Kidney (tissue), 14 donors: ENCODE measurements around the gene PTPRM. TPM values are rescaled to one million over a fixed set of nuclear protein-coding genes. Genes with fewer than 3 reads are reported as not detected.

ENCODE experiments used
- DNase-seq, 5 donors: peaks; one replicate each; pipeline ENCODE4 v3.0.0-alpha.2; 2013 to 2020
- FAIRE-seq: peaks from 2 replicates; lab custom pipeline; 2012; peaks lifted over from hg19 to GRCh38; lab: Jason Lieb, UNC
- H3K27ac ChIP-seq, 2 donors: one replicate each; pipeline ENCODE4 v1.7.0; 2013; ENCODE audit warnings: low read depth in 2 of 2, low read length in 2 of 2, inconsistent platforms in 1 of 2
- H3K27me3 ChIP-seq: one replicate; pipeline ENCODE4 v1.7.1; 2013; ENCODE audit warnings: low read length, inconsistent platforms; ENCODE audit not compliant: control insufficient read depth, insufficient read depth
- H3K36me3 ChIP-seq, 3 donors: one replicate each; pipeline versions ENCODE4 v1.7.0 to v1.7.1; 2013; ENCODE audit warnings: low read length in 3 of 3, control low read depth in 1 of 3, inconsistent platforms in 1 of 3; ENCODE audit not compliant: insufficient read depth in 3 of 3, control insufficient read depth in 2 of 3
- H3K4me1 ChIP-seq, 3 donors: one replicate each; pipeline versions ENCODE4 v1.7.0 to v1.7.1; 2013; ENCODE audit warnings: low read length in 3 of 3, inconsistent platforms in 1 of 3, low read depth in 1 of 3; ENCODE audit not compliant: control insufficient read depth in 2 of 3, insufficient read depth in 2 of 3
- H3K4me3 ChIP-seq, 3 donors: one replicate each; pipeline versions ENCODE4 v1.7.0 to v1.8.1; 2013; ENCODE audit warnings: low read length in 3 of 3, control low read depth in 1 of 3, inconsistent platforms in 1 of 3
- H3K9ac ChIP-seq, 3 donors: one replicate each; pipeline versions ENCODE4 v1.7.0 to v1.7.1; 2013; ENCODE audit warnings: low read length in 3 of 3, control low read depth in 1 of 3, inconsistent platforms in 1 of 3
- H3K9me3 ChIP-seq, 3 donors: one replicate each; pipeline versions ENCODE4 v1.7.0 to v1.7.1; 2013; ENCODE audit warnings: low read length in 3 of 3, control low read depth in 1 of 3, inconsistent platforms in 1 of 3; ENCODE audit not compliant: control insufficient read depth in 2 of 3, insufficient read depth in 1 of 3
- intact Hi-C: fragments of 100-400 bp; cut with DNase I; formaldehyde crosslinking; loops from one replicate; pipeline ENCODE4 v1.11.1; 2022
- polyA plus RNA-seq: library from polyadenylated mRNA; stranded (reverse); fragments of 350-450 nt; fragmentation: Illumina TruSeq; extraction: RNeasy Lipid Tissue Mini Kit (QIAGEN cat#74804); gene quantifications from one replicate; pipeline ENCODE4 v1.2.3, GENCODE V29; 2014; ENCODE audit warnings: low read depth, low replicate concordance; ENCODE audit not compliant: insufficient read depth
- total RNA-seq: library from RNA; stranded (reverse); fragmentation: NEBNext Ultra II Directional; extraction: Animal tissue kit (Norgen Biotek cat#: 25700); gene quantifications from one replicate; pipeline ENCODE4 v1.2.1, GENCODE V29; 2021
- TF ChIP-seq, protein P1 (sequence below): IDR thresholded peaks from 3 replicates; pipeline ENCODE4 v1.5.1; 2012; ENCODE audit warnings: mild to moderate bottlenecking, moderate library complexity, borderline replicate concordance; ENCODE audit not compliant: insufficient read depth; ENCODE audit errors: extremely low read depth
- donor health status: control.
- donor health status: control.
- donor health status: control.
- donor health status: control.
- donor health status: control.
- donor health status: DM: yes; HTN: yes; CAD: no.
- donor health status: Normal renal cell carcinoma (clear cell type).

Gene PTPRM
- total and polyA plus RNA-seq, 2 donors from 2014 or later, result 52.4 to 98.9 TPM

DNA sequence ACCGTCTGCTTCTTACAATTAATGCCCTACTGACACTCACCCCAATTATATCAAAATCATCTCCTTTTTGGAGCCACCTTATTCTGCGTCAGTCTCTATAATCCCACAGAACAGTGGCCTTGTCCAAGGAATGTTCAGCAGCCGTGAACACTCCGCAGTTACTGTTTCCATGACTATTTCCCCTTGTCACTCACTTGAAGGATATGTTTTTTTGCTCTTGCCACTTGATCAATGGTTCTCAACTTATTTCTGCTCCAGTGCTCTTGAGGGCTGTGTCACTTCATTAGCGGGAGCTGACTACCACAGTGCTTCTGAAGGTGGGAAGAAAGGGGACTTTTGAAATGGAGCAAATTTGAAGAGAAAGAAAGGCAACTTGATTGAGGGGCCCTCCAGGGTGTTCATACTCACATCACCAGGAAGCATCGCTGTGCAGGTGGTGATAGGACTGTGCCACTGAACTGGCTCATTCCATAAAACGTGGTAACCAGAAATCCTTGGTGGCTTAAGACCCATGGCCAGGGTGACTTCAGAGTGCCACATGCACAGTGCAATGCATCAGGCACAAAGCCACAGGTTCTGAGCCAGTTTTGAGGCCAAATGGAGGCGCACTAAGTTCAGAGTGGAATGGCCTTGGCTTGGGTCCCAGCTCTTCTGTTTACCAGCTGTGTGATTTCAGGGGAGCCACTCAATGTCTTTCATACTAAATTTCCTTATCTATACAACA is 721.5 kb downstream of the PTPRM start:
- Histone ChIP-seq H3K36me3 (no peaks in the 10 kb centered on the region), H3K27me3 (no peaks in the 10 kb centered on the region), H3K27ac (no peak overlapping the region), H3K9me3 (no peaks in the 10 kb centered on the region), H3K4me3 (no peak overlapping the region), H3K4me1 (no peaks in the 10 kb centered on the region), H3K9ac (no peak overlapping the region)
- TF ChIP-seq, protein P1, sequence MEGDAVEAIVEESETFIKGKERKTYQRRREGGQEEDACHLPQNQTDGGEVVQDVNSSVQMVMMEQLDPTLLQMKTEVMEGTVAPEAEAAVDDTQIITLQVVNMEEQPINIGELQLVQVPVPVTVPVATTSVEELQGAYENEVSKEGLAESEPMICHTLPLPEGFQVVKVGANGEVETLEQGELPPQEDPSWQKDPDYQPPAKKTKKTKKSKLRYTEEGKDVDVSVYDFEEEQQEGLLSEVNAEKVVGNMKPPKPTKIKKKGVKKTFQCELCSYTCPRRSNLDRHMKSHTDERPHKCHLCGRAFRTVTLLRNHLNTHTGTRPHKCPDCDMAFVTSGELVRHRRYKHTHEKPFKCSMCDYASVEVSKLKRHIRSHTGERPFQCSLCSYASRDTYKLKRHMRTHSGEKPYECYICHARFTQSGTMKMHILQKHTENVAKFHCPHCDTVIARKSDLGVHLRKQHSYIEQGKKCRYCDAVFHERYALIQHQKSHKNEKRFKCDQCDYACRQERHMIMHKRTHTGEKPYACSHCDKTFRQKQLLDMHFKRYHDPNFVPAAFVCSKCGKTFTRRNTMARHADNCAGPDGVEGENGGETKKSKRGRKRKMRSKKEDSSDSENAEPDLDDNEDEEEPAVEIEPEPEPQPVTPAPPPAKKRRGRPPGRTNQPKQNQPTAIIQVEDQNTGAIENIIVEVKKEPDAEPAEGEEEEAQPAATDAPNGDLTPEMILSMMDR, result no peak
- intact Hi-C loops, result no loop called here
- DNase-seq (peak in 3 of 5 donors; percentile 22 to 79 (median 48)), FAIRE-seq (no peak)

DNA sequence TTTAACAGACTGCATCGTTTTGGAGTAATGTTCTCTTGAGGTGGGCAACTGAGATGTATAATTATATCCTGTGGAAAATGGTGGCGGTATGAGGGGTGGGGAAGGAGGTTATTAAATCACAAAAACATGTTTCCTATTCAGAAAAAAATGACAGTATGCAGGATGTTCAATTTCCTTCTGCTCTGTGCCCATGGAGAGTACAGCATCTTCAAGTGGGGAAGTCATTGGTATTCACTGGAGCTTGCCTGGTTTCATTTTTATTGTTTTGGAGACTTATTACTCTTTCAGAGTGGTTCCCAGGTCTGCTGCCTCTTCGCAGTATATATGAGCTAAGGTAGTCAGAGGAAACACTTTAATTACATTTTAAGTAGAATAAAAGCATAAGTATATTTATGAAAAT is 723.3 kb downstream of the PTPRM start:
- Histone ChIP-seq H3K27ac (no peak overlapping the region), H3K9ac (no peak overlapping the region), H3K4me1 (no peaks in the 10 kb centered on the region), H3K9me3 (no peaks in the 10 kb centered on the region), H3K4me3 (no peak overlapping the region), H3K36me3 (no peaks in the 10 kb centered on the region), H3K27me3 (no peaks in the 10 kb centered on the region)
- DNase-seq, result no peak
- intact Hi-C loops, result no loop called here
- TF ChIP-seq, protein P1, result no peak
- no peak for FAIRE-seq

DNA sequence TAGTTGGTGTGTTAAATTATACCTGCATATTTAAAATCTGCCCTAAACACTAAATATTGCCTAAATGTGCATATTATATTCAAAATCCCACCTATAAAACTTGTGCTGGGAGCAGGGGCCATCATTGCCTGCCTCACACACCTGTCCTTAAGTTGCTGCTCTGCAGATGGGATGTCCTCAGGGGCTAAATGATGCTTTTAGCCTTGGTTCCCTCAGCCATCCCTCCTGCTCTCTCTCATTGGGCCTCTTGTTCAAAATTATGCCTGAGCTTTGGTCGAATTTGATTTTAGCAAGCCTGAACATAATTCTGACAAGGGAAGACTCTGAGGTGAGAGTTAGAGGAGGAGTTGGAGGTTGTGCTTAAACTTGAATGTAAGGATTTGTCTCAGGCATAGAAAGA is 723.8 kb downstream of the PTPRM start:
- DNase-seq (no peak), FAIRE-seq (no peak)
- intact Hi-C loops, result no loop called here
- H3K27me3 ChIP-seq, result no peaks in the 10 kb centered on the region
- no peak overlapping the region for H3K9ac ChIP-seq
- TF ChIP-seq, protein P1, result no peak
- H3K4me1 ChIP-seq, result no peaks in the 10 kb centered on the region
- H3K9me3 ChIP-seq, result no peaks in the 10 kb centered on the region
- H3K36me3 ChIP-seq, result no peaks in the 10 kb centered on the region
- H3K4me3 ChIP-seq, result no peak overlapping the region
- H3K27ac ChIP-seq, result no peak overlapping the region
